22Rv1 (cell line): ENCODE results near the gene MS4A14.

Experiments
- ZFX ChIP-seq: fragments of 450-650 bp; IDR thresholded peaks from 2 replicates; pipeline ENCODE4 v1.6.1; 2017; ENCODE audit warnings: antibody characterized with exemption, borderline replicate concordance
- TF ChIP-seq, protein P1 (sequence below): fragments of 450-650 bp; IDR thresholded peaks from 2 replicates; pipeline ENCODE4 v1.5.1; 2017; ENCODE audit warnings: mild to moderate bottlenecking

DNA sequence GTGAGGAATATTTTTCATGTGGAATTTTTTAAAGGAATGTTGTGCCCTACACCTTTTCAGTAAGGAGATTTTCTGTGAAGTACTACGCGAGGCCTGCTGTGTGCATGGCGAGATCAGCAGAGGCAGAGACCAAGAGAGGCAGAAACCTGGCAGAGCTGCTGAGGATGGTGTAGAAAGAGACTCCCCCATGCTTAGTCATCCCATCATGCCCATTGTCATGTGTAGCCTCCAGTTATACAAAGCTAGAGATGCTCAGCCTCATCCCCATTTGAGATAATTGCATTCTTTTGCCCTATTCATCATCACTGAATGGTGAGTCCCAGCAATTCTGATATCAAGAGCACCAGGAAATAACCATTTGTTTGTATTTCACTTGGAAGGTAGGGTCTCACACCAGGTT is 20.9 kb upstream of the MS4A14 start:
- TF ChIP-seq, protein P1, sequence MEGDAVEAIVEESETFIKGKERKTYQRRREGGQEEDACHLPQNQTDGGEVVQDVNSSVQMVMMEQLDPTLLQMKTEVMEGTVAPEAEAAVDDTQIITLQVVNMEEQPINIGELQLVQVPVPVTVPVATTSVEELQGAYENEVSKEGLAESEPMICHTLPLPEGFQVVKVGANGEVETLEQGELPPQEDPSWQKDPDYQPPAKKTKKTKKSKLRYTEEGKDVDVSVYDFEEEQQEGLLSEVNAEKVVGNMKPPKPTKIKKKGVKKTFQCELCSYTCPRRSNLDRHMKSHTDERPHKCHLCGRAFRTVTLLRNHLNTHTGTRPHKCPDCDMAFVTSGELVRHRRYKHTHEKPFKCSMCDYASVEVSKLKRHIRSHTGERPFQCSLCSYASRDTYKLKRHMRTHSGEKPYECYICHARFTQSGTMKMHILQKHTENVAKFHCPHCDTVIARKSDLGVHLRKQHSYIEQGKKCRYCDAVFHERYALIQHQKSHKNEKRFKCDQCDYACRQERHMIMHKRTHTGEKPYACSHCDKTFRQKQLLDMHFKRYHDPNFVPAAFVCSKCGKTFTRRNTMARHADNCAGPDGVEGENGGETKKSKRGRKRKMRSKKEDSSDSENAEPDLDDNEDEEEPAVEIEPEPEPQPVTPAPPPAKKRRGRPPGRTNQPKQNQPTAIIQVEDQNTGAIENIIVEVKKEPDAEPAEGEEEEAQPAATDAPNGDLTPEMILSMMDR: no peak
- no peak for TF ChIP-seq ZFX
